Raji (cell line): ENCODE results near the gene MAP3K13.

Experiments used
- POLR2A ChIP-seq: IDR thresholded peaks from 2 replicates; pipeline ENCODE4 v1.6.1; 2011; ENCODE audit warnings: low read depth, low read length, control low read depth; ENCODE audit not compliant: insufficient read depth

Gene MAP3K13

GRCh38 chr3:185332026-185332735, 30.8 kb upstream of the MAP3K13 start:
- no peak for TF ChIP-seq POLR2A

- no peak for TF ChIP-seq POLR2A
Measured at GRCh38 chr3:185335799-185336198, 27.1 kb upstream of the MAP3K13 start.

GRCh38 chr3:185337231-185337816, 25.6 kb upstream of the MAP3K13 start:
- TF ChIP-seq POLR2A = no peak

GRCh38 chr3:185339945-185340344, 23.0 kb upstream of the MAP3K13 start:
- TF ChIP-seq POLR2A = no peak

GRCh38 chr3:185340751-185341150, 22.2 kb upstream of the MAP3K13 start:
- TF ChIP-seq POLR2A = no peak

- no peak for TF ChIP-seq POLR2A
Measured at GRCh38 chr3:185341616-185342458, 21.1 kb upstream of the MAP3K13 start.

GRCh38 chr3:185342459-185343174, 20.3 kb upstream of the MAP3K13 start:
- no peak for TF ChIP-seq POLR2A

- TF ChIP-seq POLR2A = no peak
Measured at GRCh38 chr3:185347399-185347798, 15.5 kb upstream of the MAP3K13 start.

- no peak for TF ChIP-seq POLR2A
Measured at GRCh38 chr3:185350841-185351240, 12.1 kb upstream of the MAP3K13 start.

- TF ChIP-seq POLR2A = no peak
Measured at GRCh38 chr3:185351396-185351795, 11.5 kb upstream of the MAP3K13 start.

- TF ChIP-seq POLR2A = no peak
Measured at GRCh38 chr3:185353225-185353624, 9.7 kb upstream of the MAP3K13 start.

GRCh38 chr3:185353823-185354614, 8.9 kb upstream of the MAP3K13 start:
- no peak for TF ChIP-seq POLR2A

GRCh38 chr3:185356499-185356898, 6.4 kb upstream of the MAP3K13 start:
- no peak for TF ChIP-seq POLR2A

GRCh38 chr3:185361920-185362319, 1.0 kb upstream of the MAP3K13 start:
- no peak for TF ChIP-seq POLR2A

GRCh38 chr3:185363662-185364203, 797 bp downstream of the MAP3K13 start:
- no peak for TF ChIP-seq POLR2A
